HG02642 (cell line): ENCODE data around the gene MEIOC.
"Not testable (repeated sequence)": the region's sequence is repeated elsewhere in the genome, so short reads cannot be mapped to it uniquely, and the experiment has no call there.

Experiments used
- ATAC-seq: cut with Tn5 transposase; IDR thresholded peaks from one replicate; pipeline ENCODE4 v1.9.1; 2021; ENCODE audit warnings: mild to moderate bottlenecking; ENCODE audit not compliant: unreplicated experiment, poor library complexity

The MEIOC gene

GRCh38 chr17:44646280-44646679, 10.0 kb upstream of the MEIOC start:
- no peak for ATAC-seq

- ATAC-seq = no peak
Measured at GRCh38 chr17:44647736-44648135, 8.5 kb upstream of the MEIOC start.

GRCh38 chr17:44648963-44649362, 7.3 kb upstream of the MEIOC start:
- no peak for ATAC-seq

- no peak for ATAC-seq
Measured at GRCh38 chr17:44651228-44651627, 5.0 kb upstream of the MEIOC start.

GRCh38 chr17:44652727-44653126, 3.5 kb upstream of the MEIOC start:
- no peak for ATAC-seq

GRCh38 chr17:44653384-44653783, 2.9 kb upstream of the MEIOC start:
- ATAC-seq = no peak

GRCh38 chr17:44653954-44654353, 2.3 kb upstream of the MEIOC start:
- ATAC-seq = no peak

- ATAC-seq = no peak
Measured at GRCh38 chr17:44661835-44662234, 5.6 kb downstream of the MEIOC start.

- ATAC-seq = no peak
Measured at GRCh38 chr17:44663095-44663494, 6.8 kb downstream of the MEIOC start.

GRCh38 chr17:44664867-44665266, 8.6 kb downstream of the MEIOC start:
- no peak for ATAC-seq

- no peak for ATAC-seq
Measured at GRCh38 chr17:44666006-44666405, 9.7 kb downstream of the MEIOC start.

GRCh38 chr17:44672479-44673093, 16.3 kb downstream of the MEIOC start:
- no peak for ATAC-seq

GRCh38 chr17:44673893-44674292, 17.6 kb downstream of the MEIOC start:
- ATAC-seq = no peak

GRCh38 chr17:44677136-44677535, 20.9 kb downstream of the MEIOC start:
- no peak for ATAC-seq

GRCh38 chr17:44683303-44683702, 27.0 kb downstream of the MEIOC start:
- not testable (repeated sequence) for ATAC-seq

- no peak for ATAC-seq
Measured at GRCh38 chr17:44687756-44688155, 31.5 kb downstream of the MEIOC start.

GRCh38 chr17:44688200-44688599, 31.9 kb downstream of the MEIOC start:
- no peak for ATAC-seq

- ATAC-seq = peak; percentile 23
Measured at GRCh38 chr17:44688675-44689476, 32.6 kb downstream of the MEIOC start.

GRCh38 chr17:44689477-44690217, 33.4 kb downstream of the MEIOC start, which contains the start of gene CCDC43:
Gene CCDC43 (minus strand): TSS chr17:44689776. CDS start chr17:44689753, 23 bp downstream.
- ATAC-seq = peak; percentile 89

GRCh38 chr17:44690746-44691306, 34.6 kb downstream of the MEIOC start:
- ATAC-seq = not testable (repeated sequence)

GRCh38 chr17:44693609-44694008, 37.3 kb downstream of the MEIOC start:
- no peak for ATAC-seq
